IPS DF 6.9 (cell line): ENCODE measurements around the gene PRR4.

Experiments
- DNase-seq: peaks from one replicate; pipeline ENCODE4 v3.0.0-alpha.2; 2013; ENCODE audit warnings: low read depth, low spot score
- H3K27ac ChIP-seq: one replicate; pipeline ENCODE4 v1.5.1; 2013; ENCODE audit warnings: low read length, control low read depth
- H3K27me3 ChIP-seq: 2 replicates; pipeline ENCODE4 v1.6.1; 2013; ENCODE audit warnings: mild to moderate bottlenecking, low read length; ENCODE audit not compliant: control insufficient read depth, insufficient read depth
- H3K36me3 ChIP-seq: 2 replicates; pipeline ENCODE4 v1.6.1; 2013; ENCODE audit warnings: low read length; ENCODE audit not compliant: control insufficient read depth, insufficient read depth
- H3K4me1 ChIP-seq: 2 replicates; pipeline ENCODE4 v1.6.1; 2013; ENCODE audit warnings: low read length; ENCODE audit not compliant: control insufficient read depth, insufficient read depth
- H3K4me3 ChIP-seq: 2 replicates; pipeline ENCODE4 v1.5.1; 2013; ENCODE audit warnings: mild to moderate bottlenecking, low read length
- H3K9me3 ChIP-seq: 2 replicates; pipeline ENCODE4 v1.6.1; 2013; ENCODE audit warnings: low read length, inconsistent platforms; ENCODE audit not compliant: control insufficient read depth, insufficient read depth
- whole genome bisulfite sequencing: extraction: QIAGEN DNeasy Blood & Tissue Kit; methylation state at CpG from one replicate; pipeline ENCODE4 v1.1.7; 2013; ENCODE audit warnings: mixed read lengths, missing lambda C conversion rate; ENCODE audit not compliant: insufficient read length, insufficient coverage; 5-methylcytosine and 5-hydroxymethylcytosine counted together

PRR4 gene

GRCh38 chr12:10802587-10802986 is 46.7 kb downstream of the PRR4 start, which contains the start of gene TAS2R7:
Gene TAS2R7, minus strand, starts transcription at chr12:10802627. Its CDS starts 57 bp downstream, at chr12:10802570.
- Histone ChIP-seq H3K27me3 (no peaks in the 10 kb centered on the region), H3K4me3 (no peak within 1 kb of the TSS), H3K27ac (no peak within 1 kb of the TSS), H3K4me1 (no peaks in the 10 kb centered on the region), H3K9me3 (no peaks in the 10 kb centered on the region), H3K36me3 (no peaks in the 10 kb centered on the region)
- WGBS: no CpG with 5 or more reads among the region's 4 CpGs
- no peak for DNase-seq

DNA sequence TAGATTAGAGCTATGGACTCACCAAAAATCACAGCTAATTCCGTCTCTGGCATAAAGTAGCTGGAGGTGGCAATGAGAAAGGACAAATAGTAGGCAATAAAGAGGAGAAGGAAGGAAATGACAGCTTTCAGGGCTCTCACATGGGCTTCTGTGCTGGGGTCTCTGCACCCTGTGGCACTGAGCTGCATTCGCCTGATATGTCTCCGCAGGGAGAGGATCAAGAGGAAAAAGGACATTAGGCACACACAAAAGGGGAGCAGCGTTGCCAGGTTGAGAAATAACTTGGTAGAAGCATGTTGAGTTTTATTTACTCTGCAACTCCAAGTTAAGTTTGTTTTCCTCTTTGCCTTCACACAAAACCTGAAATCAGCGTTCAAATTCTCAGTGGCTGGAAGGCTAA is 47.5 kb downstream of the PRR4 start:
- H3K9me3 ChIP-seq: no peaks in the 10 kb centered on the region
- H3K27ac ChIP-seq: no peak overlapping the region
- no peaks in the 10 kb centered on the region for H3K36me3 ChIP-seq
- no CpG with 5 or more reads among the region's 5 CpGs for WGBS
- no peak overlapping the region for H3K4me3 ChIP-seq
- DNase-seq: no peak
- no peaks in the 10 kb centered on the region for H3K4me1 ChIP-seq
- H3K27me3 ChIP-seq: no peaks in the 10 kb centered on the region
